Measurements from ENCODE around the gene TOP2A. TPM values are rescaled to one million over a fixed set of nuclear protein-coding genes. Genes with fewer than 3 reads are reported as not detected.

Gene TOP2A
- total RNA-seq, 1 donor = 145 TPM

- no peak for DNase-seq (ENCODE audit: low read depth)
- no peak overlapping the region for H3K4me3 ChIP-seq (ENCODE audit: low read depth, low read length)
- TF ChIP-seq, protein P1, sequence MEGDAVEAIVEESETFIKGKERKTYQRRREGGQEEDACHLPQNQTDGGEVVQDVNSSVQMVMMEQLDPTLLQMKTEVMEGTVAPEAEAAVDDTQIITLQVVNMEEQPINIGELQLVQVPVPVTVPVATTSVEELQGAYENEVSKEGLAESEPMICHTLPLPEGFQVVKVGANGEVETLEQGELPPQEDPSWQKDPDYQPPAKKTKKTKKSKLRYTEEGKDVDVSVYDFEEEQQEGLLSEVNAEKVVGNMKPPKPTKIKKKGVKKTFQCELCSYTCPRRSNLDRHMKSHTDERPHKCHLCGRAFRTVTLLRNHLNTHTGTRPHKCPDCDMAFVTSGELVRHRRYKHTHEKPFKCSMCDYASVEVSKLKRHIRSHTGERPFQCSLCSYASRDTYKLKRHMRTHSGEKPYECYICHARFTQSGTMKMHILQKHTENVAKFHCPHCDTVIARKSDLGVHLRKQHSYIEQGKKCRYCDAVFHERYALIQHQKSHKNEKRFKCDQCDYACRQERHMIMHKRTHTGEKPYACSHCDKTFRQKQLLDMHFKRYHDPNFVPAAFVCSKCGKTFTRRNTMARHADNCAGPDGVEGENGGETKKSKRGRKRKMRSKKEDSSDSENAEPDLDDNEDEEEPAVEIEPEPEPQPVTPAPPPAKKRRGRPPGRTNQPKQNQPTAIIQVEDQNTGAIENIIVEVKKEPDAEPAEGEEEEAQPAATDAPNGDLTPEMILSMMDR (IDR thresholded peaks at IDR 0.05; ENCODE audit: insufficient read depth, low read length) = no peak
Measured at GRCh38 chr17:40352779-40353394, 64.8 kb downstream of the TOP2A start.

GRCh38 chr17:40352237-40352778 lies 65.4 kb downstream of the TOP2A start:
- TF ChIP-seq, protein P1 (IDR thresholded peaks at IDR 0.05; ENCODE audit: insufficient read depth, low read length) = no peak
- no peak overlapping the region for H3K4me3 ChIP-seq (ENCODE audit: low read depth, low read length)
- DNase-seq (ENCODE audit: low read depth) = no peak

DNA sequence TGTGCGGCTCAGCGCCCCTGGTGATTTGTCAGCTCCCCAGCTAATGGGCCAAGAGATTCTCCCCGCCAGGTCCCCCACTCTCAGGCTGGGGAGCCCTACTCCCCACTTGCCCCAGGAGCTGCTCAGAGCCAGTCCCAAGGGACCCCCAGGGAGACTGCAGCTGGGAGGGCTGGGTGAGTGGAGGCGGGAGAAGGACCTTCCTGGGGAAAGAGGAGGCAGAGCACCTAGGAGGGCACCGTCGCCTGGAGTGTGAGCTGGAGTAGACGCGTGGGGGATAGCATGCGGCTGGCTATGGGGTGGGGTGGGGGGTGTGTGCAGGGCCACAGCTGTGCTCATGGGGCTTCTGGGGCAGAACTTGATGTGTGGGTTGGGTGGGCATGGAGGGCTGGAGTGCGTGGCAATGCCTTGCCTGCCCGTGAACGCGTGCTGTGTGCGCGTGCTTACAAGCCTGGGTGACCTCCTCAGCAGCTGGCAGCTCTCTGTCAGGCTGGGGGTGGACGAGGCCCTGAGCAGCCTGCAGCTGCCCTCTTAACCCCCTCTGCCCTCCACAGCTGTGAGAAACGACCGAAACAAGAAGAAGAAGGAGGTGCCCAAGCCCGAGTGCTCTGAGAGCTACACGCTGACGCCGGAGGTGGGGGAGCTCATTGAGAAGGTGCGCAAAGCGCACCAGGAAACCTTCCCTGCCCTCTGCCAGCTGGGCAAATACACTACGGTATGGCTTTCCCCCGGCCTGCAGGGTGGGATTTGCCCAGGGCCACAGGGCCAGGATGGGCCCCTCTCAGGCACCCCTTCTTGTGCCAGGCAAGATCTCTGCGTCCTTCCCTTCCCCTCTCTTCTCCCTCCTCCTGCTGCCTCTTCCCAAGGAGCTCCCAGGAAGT lies 66.1 kb downstream of the TOP2A start:
- no peak for DNase-seq (ENCODE audit: low read depth)
- no peak overlapping the region for H3K4me3 ChIP-seq (ENCODE audit: low read depth, low read length)
- TF ChIP-seq, protein P1 (IDR thresholded peaks at IDR 0.05; ENCODE audit: insufficient read depth, low read length) = no peak

DNA sequence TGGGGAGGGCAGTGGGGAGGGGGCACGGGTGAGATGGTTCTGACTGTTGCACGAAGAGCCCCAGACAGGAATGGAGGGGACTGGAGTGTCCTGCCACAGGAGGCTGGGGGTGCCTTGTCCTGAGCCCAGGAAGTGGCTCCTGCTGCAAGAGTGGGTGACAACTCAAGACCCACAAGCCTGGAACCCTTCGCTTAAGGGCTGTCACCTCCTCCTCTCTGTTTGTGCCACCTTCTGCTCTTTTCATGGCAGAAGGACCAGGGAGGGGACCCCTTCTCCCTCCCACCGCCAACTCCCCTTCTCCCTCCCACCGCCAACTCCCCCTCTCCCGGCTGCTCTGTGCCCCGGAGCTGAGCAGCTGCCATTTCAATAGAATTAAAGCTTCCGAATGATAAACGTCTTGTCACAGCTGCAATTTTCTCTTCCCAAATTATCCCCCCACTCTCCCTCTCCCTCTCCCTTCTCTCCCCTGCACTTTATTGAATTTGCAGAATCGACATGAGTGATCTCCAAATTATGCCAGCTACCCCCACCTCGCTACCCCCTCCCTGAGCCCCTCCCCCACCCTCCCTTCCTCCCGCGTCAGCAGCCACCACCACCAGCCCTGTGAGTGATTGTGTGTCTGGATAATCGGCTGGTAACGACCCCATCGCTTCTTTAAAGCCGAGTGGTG lies 66.9 kb downstream of the TOP2A start:
- DNase-seq (ENCODE audit: low read depth) = no peak
- TF ChIP-seq, protein P1 (IDR thresholded peaks at IDR 0.05; ENCODE audit: insufficient read depth, low read length) = no peak
- H3K4me3 ChIP-seq (ENCODE audit: low read depth, low read length) = no peak overlapping the region

DNA sequence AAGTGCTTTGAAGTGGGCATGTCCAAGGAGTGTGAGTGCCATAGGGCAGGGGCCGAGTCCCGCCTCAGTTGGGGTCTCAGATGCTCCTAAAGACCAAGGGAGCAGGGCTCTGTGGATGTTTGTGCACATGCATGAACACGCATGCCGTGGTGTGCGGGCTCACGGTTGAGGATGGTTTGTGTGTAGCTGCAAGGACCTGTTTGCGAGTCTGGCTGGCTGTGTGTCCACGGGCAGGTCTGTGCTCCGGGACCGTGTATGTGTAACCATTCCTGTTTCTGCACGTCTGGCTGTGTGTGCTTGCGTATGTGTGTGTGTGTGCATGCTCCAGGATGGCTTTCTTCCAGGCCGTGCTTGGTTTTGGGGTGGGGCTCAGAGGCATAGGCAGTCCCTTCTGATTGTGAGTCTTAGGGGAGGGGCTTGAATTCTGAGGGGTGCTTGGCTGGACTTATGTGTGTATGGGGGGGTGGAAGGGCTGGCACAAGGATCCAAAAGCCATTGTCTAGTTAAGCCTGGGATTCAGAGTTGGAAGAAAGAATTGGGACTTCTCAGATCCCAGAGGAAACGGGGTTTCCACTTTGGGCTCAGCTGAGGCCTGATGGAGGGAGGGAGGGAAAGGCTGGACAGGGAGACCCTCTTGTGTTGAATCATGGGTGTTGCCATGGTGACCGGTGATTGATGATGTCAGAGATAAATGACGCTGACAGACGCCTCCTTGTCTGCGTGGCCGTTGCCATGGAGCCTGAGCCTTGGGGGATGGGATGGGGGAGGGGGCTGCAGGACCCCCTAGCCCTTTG lies 67.6 kb downstream of the TOP2A start:
- DNase-seq (ENCODE audit: low read depth) = peak; percentile 82
- TF ChIP-seq, protein P1 (IDR thresholded peaks at IDR 0.05; ENCODE audit: insufficient read depth, low read length) = no peak
- peak overlapping the region; percentile 9 for H3K4me3 ChIP-seq (ENCODE audit: low read depth, low read length)

- no peak overlapping the region for H3K4me3 ChIP-seq (ENCODE audit: low read depth, low read length)
- TF ChIP-seq, protein P1 (IDR thresholded peaks at IDR 0.05; ENCODE audit: insufficient read depth, low read length) = no peak
- DNase-seq (ENCODE audit: low read depth) = no peak
Measured at GRCh38 chr17:40349477-40349894, 68.2 kb downstream of the TOP2A start.
